Measurements from ENCODE around the gene PLSCR2.
"Not testable (repeated sequence)": the region's sequence is repeated elsewhere in the genome, so short reads cannot be mapped to it uniquely, and the experiment has no call there.

PLSCR2 gene

GRCh38 chr3:146469150-146470017 lies at the start of gene PLSCR2:
PLSCR2 (minus strand) TSS chr3:146469561; CDS start chr3:146459904, 9,657 bp downstream.
- DNase-seq, result peak; percentile 55

- no peak for DNase-seq
Measured at GRCh38 chr3:146517684-146518435, 48.5 kb upstream of the PLSCR2 start.

- no peak for DNase-seq
Measured at GRCh38 chr3:146513386-146514051, 44.2 kb upstream of the PLSCR2 start.

GRCh38 chr3:146511402-146512134 lies 42.2 kb upstream of the PLSCR2 start:
- DNase-seq, result no peak

GRCh38 chr3:146507331-146508120 lies 38.2 kb upstream of the PLSCR2 start:
- DNase-seq, result no peak

GRCh38 chr3:146505516-146505915 lies 36.2 kb upstream of the PLSCR2 start:
- no peak for DNase-seq

GRCh38 chr3:146504498-146505197 lies 35.3 kb upstream of the PLSCR2 start:
- DNase-seq, result no peak

- no peak for DNase-seq
Measured at GRCh38 chr3:146503461-146504202, 34.3 kb upstream of the PLSCR2 start.

- DNase-seq, result no peak
Measured at GRCh38 chr3:146502887-146503460, 33.6 kb upstream of the PLSCR2 start.

- no peak for DNase-seq
Measured at GRCh38 chr3:146501752-146502151, 32.4 kb upstream of the PLSCR2 start.

GRCh38 chr3:146499701-146500100 lies 30.3 kb upstream of the PLSCR2 start:
- no peak for DNase-seq

GRCh38 chr3:146498002-146498736 lies 28.8 kb upstream of the PLSCR2 start:
- no peak for DNase-seq

- DNase-seq, result not testable (repeated sequence)
Measured at GRCh38 chr3:146497145-146497843, 27.9 kb upstream of the PLSCR2 start.

GRCh38 chr3:146496726-146497125 lies 27.4 kb upstream of the PLSCR2 start:
- DNase-seq, result no peak

- no peak for DNase-seq
Measured at GRCh38 chr3:146496251-146496650, 26.9 kb upstream of the PLSCR2 start.

GRCh38 chr3:146493761-146494160 lies 24.4 kb upstream of the PLSCR2 start:
- DNase-seq, result no peak

- no peak for DNase-seq
Measured at GRCh38 chr3:146493221-146493620, 23.9 kb upstream of the PLSCR2 start.

GRCh38 chr3:146491303-146491702 lies 21.9 kb upstream of the PLSCR2 start:
- no peak for DNase-seq

- no peak for DNase-seq
Measured at GRCh38 chr3:146485297-146485696, 15.9 kb upstream of the PLSCR2 start.

Data from stimulated activated naive CD4-positive, alpha-beta T cell treated with Interleukin-2 at 50 U/mL for 16 hours (primary cell).